MM.1S (cell line): ENCODE data around the gene ADAMTS18.

ENCODE experiments used
- EZH2 ChIP-seq: fragments of 300-600 bp; sonication (generic); optimal IDR thresholded peaks from 2 replicates; pipeline ENCODE3; 2017; ENCODE audit warnings: low read depth, mild to moderate bottlenecking, antibody characterized with exemption, low read length, mixed read lengths
- TF ChIP-seq, protein P1 (sequence below): fragments of 300-600 bp; sonication (generic); IDR thresholded peaks from 2 replicates; pipeline ENCODE4 v1.5.1; 2016; ENCODE audit warnings: antibody characterized with exemption, low read length, mixed read lengths

DNA sequence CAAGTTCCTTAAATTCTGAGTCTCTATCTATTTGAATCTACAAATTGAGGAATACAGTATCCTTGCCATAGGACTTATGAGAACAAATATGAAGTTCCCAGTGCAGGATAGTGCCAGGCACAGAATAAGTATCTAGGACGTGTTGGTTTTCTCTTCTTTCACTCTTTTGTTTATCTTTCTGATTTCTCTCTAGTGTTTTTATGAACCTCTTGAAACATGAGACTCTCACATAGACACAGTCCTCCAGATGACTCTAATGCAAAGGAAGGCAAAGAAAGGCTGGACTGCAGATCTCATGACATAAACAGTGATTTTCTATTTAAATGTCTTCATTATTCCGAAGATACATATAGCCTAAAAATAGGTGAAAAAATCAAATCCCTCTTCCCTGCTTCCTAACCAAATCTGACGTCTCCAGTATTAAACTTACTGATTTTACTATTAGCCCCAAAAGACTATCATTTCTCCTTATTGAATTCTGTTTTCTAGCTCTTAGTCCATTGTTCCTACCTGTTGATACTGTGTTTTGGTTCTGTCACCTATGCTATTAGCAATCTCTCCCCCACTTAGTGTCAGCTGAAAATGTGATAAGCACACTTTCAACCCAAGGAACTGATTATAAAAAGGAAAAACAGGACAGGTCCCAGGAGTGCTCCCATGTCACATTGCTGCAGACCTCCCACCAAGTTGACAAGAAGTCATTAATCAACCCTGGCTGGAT is 24.9 kb upstream of the ADAMTS18 start:
- TF ChIP-seq, protein P1, sequence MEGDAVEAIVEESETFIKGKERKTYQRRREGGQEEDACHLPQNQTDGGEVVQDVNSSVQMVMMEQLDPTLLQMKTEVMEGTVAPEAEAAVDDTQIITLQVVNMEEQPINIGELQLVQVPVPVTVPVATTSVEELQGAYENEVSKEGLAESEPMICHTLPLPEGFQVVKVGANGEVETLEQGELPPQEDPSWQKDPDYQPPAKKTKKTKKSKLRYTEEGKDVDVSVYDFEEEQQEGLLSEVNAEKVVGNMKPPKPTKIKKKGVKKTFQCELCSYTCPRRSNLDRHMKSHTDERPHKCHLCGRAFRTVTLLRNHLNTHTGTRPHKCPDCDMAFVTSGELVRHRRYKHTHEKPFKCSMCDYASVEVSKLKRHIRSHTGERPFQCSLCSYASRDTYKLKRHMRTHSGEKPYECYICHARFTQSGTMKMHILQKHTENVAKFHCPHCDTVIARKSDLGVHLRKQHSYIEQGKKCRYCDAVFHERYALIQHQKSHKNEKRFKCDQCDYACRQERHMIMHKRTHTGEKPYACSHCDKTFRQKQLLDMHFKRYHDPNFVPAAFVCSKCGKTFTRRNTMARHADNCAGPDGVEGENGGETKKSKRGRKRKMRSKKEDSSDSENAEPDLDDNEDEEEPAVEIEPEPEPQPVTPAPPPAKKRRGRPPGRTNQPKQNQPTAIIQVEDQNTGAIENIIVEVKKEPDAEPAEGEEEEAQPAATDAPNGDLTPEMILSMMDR, result no peak
- no peak for TF ChIP-seq EZH2
